CD4-positive, alpha-beta T cell treated with Interleukin-10 for 1 hour (primary cell): ENCODE measurements around the gene IPO11.
"Not testable (repeated sequence)": the region's sequence is repeated elsewhere in the genome, so short reads cannot be mapped to it uniquely, and the experiment has no call there.

ENCODE experiments used
- DNase-seq: peaks from one replicate; pipeline ENCODE4 v3.0.0-alpha.2; 2020

The IPO11 gene

DNA sequence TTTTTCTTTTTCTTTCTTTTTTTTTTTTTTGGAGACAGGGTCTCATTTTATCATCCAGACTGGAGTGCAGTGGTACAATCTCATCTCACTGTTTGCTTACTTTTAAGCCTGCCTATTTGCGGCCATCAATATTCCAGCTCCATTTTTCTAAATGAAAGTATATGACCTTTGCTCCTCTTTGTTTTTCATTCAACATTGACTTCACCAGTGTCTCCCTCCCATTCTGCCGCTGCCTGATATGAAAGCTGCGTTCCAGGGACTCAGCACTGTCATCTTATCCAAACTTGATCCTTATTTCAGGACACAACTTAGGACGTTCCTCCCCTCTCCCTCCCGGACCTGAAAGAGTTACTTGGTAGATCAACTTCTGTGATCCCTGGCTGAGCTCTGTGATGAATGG is 239.7 kb downstream of the IPO11 start:
- DNase-seq, result no peak

DNA sequence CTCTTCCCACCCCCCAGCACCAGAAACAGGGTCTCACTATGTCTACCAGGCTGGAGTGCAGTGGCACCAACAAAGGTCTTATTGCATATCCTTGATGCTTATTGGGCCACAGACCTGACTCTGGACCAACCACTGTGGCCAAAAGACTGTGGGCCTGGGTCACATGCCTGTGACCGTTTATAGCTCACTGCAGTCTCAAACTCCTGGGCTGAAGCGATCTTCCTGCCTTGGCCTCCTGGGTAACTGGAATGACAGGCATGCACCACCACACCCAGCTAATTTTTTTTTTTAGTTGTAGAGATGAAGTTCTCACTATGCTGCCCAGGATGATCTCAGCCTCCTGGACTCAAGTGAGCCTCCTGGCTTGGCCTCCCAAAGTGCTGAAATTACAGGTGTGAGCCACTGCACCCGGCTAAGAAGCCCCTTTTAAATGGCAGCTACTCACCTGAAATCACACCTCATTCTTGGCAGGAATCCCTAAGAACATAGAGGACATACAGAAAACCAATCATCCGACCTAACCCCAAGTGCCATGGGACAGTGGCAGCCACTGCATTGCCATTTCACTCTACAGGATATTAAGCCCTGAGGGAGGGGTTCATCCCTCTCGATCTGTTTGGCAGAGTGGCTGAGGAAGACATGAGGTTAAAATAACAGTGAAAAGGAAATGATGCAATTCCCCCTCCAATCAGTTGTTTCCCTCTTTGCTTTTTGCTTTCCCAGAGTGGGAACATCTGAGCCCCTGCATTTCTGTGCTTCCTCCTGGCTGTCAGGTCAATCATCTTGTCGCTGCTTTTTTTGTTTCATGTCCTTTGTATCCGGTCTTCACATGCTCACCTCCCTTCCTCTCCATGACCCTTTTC is 240.7 kb downstream of the IPO11 start:
- DNase-seq, result no peak

DNA sequence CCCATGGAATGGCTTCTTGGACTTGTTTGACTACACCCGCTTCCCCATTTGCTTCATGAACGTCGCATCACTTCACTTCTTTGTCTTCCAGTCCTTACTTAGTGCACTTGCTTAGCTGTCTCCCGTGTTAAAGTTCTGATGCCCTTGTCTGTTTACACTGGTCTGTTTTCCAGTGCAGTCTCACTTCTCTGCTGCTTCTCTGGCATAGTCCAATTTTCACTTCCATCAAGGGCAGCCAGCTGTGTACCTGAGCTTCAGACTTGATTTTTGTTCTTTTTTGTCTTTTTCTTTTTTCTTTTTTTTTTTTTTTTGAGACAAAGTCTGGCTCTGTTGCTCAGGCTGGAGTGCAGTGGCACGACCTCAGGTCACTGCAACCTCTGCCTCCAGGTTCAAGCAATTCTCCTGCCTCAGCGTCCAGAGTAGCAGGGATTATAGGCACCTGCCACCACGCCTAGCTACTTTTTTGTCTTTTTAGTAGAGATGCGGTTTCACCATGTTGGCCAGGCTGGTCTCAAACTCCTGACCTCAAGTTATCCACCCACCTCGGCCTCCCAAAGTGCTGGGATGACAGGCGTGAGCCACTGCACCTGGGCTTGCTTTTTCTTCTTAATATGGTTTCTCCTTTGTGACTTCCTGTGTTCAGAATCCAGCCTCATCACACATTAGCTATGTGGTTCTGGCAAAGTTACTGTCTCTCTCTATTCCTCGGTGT is 241.5 kb downstream of the IPO11 start:
- no peak for DNase-seq

GRCh38 chr5:62657772-62658171 is 245.2 kb downstream of the IPO11 start:
- not testable (repeated sequence) for DNase-seq

GRCh38 chr5:62661126-62661525 is 248.6 kb downstream of the IPO11 start:
- no peak for DNase-seq

DNA sequence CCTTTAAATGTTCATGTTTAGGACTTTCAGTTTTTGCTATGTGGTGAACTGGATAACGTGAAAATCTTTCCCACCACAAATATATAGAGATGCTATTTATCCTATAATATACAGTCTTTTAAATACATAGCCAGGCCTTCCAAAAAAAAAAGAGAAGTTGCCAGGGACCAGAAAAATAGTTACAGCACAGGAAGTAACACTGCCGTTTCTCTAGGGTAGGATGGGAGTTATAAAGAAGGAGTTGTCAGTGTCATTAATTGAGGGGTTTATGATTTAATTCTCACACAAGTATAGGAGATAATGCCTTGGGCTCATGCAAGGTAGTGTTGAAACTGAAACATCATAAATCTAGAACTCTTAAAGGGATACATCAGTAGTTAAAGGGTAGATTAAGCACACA is 250.0 kb downstream of the IPO11 start:
- DNase-seq, result no peak

- DNase-seq, result no peak
Observed at GRCh38 chr5:62671479-62671878, 258.9 kb downstream of the IPO11 start.

DNA sequence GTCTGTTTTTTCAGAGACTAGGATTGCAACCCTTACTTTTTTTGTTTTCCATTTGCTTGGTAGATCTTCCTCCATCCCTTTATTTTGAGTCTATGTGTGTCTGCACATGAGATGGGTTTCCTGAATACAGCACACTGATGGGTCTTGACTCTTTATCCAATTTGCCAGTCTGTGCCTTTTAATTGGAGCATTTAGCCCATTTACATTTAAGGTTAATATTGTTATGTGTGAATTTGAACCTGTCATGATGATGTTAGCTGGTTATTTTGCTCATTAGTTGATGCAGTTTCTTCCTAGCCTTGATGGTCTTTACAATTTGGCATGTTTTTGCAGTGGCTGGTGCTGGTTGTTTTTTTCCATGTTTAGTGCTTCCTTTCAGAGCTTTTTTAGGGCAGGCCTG is 264.0 kb downstream of the IPO11 start:
- DNase-seq, result not testable (repeated sequence)
